ENCODE results near the gene ADGRE3. TPM values are rescaled to one million over a fixed set of nuclear protein-coding genes. Genes with fewer than 3 reads are reported as not detected.

ADGRE3 gene
- total and polyA plus RNA-seq, 2 of the 8 experiments (the other 6 are each of a cell fraction or from before 2014, with no cell fraction given) = not detected

DNA sequence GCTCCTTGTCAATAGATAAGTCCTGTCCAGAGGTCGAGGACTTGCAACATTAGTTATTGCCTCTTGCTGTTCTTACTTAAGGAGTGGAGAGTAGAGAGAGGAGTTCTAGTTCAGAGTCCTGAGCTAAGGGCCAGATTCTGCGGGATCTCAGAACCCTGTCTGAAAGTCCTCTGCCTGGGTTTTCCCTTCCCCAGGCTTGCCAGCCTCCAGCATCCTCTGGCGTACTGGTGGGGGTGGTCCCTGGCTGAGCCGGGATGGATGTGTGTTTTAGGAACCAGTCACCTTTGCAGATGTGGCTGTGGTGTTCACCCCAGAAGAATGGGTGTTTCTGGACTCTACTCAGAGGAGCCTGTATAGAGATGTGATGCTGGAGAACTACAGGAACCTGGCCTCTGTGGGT, 41.2 kb upstream of the ADGRE3 start:
- no peak overlapping the region for H4K5ac ChIP-seq (ENCODE audit: insufficient read length, low read depth, low read length)
- no peak overlapping the region for H3K4ac ChIP-seq (replicated peaks; ENCODE audit: insufficient read length, low read depth, low read length)
- no peak overlapping the region for H3K18ac ChIP-seq (ENCODE audit: extremely low read depth, low read length)
- no peak overlapping the region for H2BK15ac ChIP-seq (ENCODE audit: low read length)
- no peak overlapping the region for H3K56ac ChIP-seq (replicated peaks; ENCODE audit: insufficient read length, low read depth, low read length)
- H3K4me1 ChIP-seq (replicated peaks in 1 of 4; ENCODE audit: control insufficient read depth in 3 of 4, insufficient read depth in 4 of 4, low read length in 3 of 4) = no peaks in the 10 kb centered on the region
- peaks cover 55 to 59% of the 10 kb centered on the region in 2 experiments for H3K9me3 ChIP-seq (ENCODE audit: insufficient read depth in 2 of 2, low read depth in 1 of 2, low read length in 1 of 2)
- no peak overlapping the region for H3K9ac ChIP-seq (replicated peaks in 1 of 4; ENCODE audit: extremely low read depth in 1 of 4, low read depth in 3 of 4, low read length in 3 of 4)
- H4K8ac ChIP-seq (ENCODE audit: extremely low read depth, insufficient read depth, low read length) = no peak overlapping the region
- WGBS, 2 experiments (ENCODE audit: extremely low coverage in 1 of 2, insufficient coverage in 1 of 2, insufficient read length in 1 of 2, insufficient replicate concordance in 2 of 2, low coverage in 1 of 2, low lambda C conversion rate in 2 of 2, missing lambda C conversion rate in 1 of 2) = 93% methylated on average over 4 of the region's 4 CpGs; no CpG with 5 or more reads in 1 of the 2 experiments
- no peak overlapping the region for H3K4me2 ChIP-seq (ENCODE audit: insufficient read depth in 1 of 2, low read depth in 2 of 2, low read length in 2 of 2)
- H2BK120ac ChIP-seq (replicated peaks; ENCODE audit: low read depth, low read length) = no peak overlapping the region
- H3K27me3 ChIP-seq (replicated peaks in 1 of 4; ENCODE audit: control insufficient read depth in 3 of 4, extremely low read depth in 1 of 4, insufficient read depth in 3 of 4, low read length in 3 of 4) = no peaks in the 10 kb centered on the region; a peak in 1 of 7 replicates
- FAIRE-seq (no peak), DNase-seq (ENCODE audit: low read depth in 1 of 2, low spot score in 2 of 2) (no peak)
- no peak overlapping the region for H4K91ac ChIP-seq (replicated peaks; ENCODE audit: insufficient read length, low read length)
- H3K27ac ChIP-seq (ENCODE audit: low read depth, low read length) = no peak overlapping the region
- no peak overlapping the region for H3K23ac ChIP-seq (ENCODE audit: insufficient read length)
- H2BK12ac ChIP-seq (ENCODE audit: low read depth, low read length) = no peak overlapping the region
- H2BK5ac ChIP-seq (ENCODE audit: low read depth, low read length) = no peak overlapping the region
- H2AFZ ChIP-seq (ENCODE audit: low read length) = no peak overlapping the region
- H2AK5ac ChIP-seq (ENCODE audit: low read depth, low read length) = no peak overlapping the region
- H3K4me3 ChIP-seq (ENCODE audit: extremely low read depth in 1 of 4, insufficient read depth in 2 of 4, low read depth in 3 of 4, low read length in 4 of 4) = no peak overlapping the region
- H2BK20ac ChIP-seq (ENCODE audit: low read length) = no peak overlapping the region
- no peaks in the 10 kb centered on the region for H3K79me2 ChIP-seq (ENCODE audit: control insufficient read depth in 1 of 2, insufficient read depth in 2 of 2, low read length in 2 of 2)
- no peak overlapping the region for H3K14ac ChIP-seq (ENCODE audit: insufficient read length)
- POLR2A ChIA-PET (ENCODE audit: partially characterized antibody) = no interaction called here
- H3K23me2 ChIP-seq (ENCODE audit: low read depth, low read length) = no peaks in the 10 kb centered on the region
- peaks cover 4 to 37% (median 25%) of the 10 kb centered on the region in 4 experiments; a peak in 6 of 8 replicates for H3K36me3 ChIP-seq (ENCODE audit: control insufficient read depth in 2 of 4, insufficient read depth in 4 of 4, low read length in 3 of 4)
- no peaks in the 10 kb centered on the region for H3K79me1 ChIP-seq (ENCODE audit: low read depth, low read length)
- H4K20me1 ChIP-seq (replicated peaks in 1 of 2; ENCODE audit: control insufficient read depth in 1 of 2, insufficient read depth in 2 of 2, low read length in 2 of 2) = no peaks in the 10 kb centered on the region
- CTCF ChIA-PET (ENCODE audit: partially characterized antibody) = no interaction called here
- no peak for TF ChIP-seq PHF8 (conservative IDR thresholded peaks at IDR 0.05; ENCODE audit: low read depth, low read length)
- TF ChIP-seq POLR2AphosphoS5 (IDR thresholded peaks at IDR 0.05; ENCODE audit: low read depth, low read length) = no peak
- no peak for TF ChIP-seq SIN3A (conservative IDR thresholded peaks at IDR 0.05 in 1 of 2, IDR thresholded peaks at IDR 0.05 in 1 of 2; ENCODE audit: low read depth in 1 of 2, low read length in 2 of 2)
- no peak for TF ChIP-seq CBX5 (IDR thresholded peaks at IDR 0.05; ENCODE audit: low read depth, low read length)
- no peak for TF ChIP-seq RBBP5 (IDR thresholded peaks at IDR 0.05; ENCODE audit: borderline replicate concordance, low read depth, low read length)
- TF ChIP-seq TBP (IDR thresholded peaks at IDR 0.05; ENCODE audit: low read depth, low read length) = no peak
- no peak for TF ChIP-seq SIRT6 (IDR thresholded peaks at IDR 0.05; ENCODE audit: low read length)
- TF ChIP-seq SAP30 (IDR thresholded peaks at IDR 0.05; ENCODE audit: insufficient read depth, insufficient replicate concordance, low read length) = no peak
- TF ChIP-seq HDAC2 (IDR thresholded peaks at IDR 0.05; ENCODE audit: borderline replicate concordance in 1 of 2, low read depth in 2 of 2, low read length in 2 of 2) = no peak
- TF ChIP-seq FOSL1 (IDR thresholded peaks at IDR 0.05; ENCODE audit: insufficient read depth, low read depth, low read length) = no peak
- no peak for TF ChIP-seq TCF12 (IDR thresholded peaks at IDR 0.05; ENCODE audit: low read depth, low read length)
- TF ChIP-seq RXRA (IDR thresholded peaks at IDR 0.05; ENCODE audit: insufficient read depth, low read depth, low read length) = no peak
- TF ChIP-seq EP300 (IDR thresholded peaks at IDR 0.05; ENCODE audit: borderline replicate concordance in 1 of 2, low read depth in 2 of 2, low read length in 2 of 2) = no peak
- TF ChIP-seq KDM4A (IDR thresholded peaks at IDR 0.05; ENCODE audit: low read depth, low read length, severe bottlenecking) = no peak
